GM23248 (cell line): ENCODE results near the gene CEMIP.

Experiments
- EZH2 ChIP-seq: fragments of 200-600 bp; sonication (generic); IDR thresholded peaks from 2 replicates; pipeline ENCODE4 v1.6.1; 2018; ENCODE audit warnings: antibody characterized with exemption, mild to moderate bottlenecking; ENCODE audit not compliant: insufficient read depth, poor library complexity, severe bottlenecking
- EZH2phosphoT487 ChIP-seq: fragments of 200-600 bp; sonication (generic); IDR thresholded peaks from 2 replicates; pipeline ENCODE4 v1.6.1; 2018; ENCODE audit warnings: antibody characterized with exemption, moderate library complexity, mild to moderate bottlenecking, low read depth; ENCODE audit not compliant: insufficient read depth

DNA sequence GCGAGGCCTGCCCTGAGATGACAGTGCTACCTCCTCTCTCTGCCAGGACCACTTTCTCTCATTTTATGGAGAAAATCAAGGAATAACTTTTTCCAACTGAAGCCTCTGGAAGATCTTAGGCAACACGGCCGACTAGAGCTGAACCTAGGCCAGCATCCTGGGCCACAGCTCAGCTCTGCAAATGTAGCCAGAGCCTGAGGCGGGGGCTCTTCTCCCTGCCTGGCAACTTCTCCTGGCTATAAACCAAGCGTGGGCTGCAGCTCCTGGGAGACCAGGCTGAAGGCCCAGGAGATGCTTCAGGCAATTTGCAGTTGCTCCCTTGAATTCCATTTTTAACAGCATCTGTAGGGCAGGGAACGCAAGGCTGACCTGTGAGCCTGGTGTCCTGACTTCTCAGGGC lies 74.9 kb downstream of the CEMIP start:
- no peak for TF ChIP-seq EZH2
- TF ChIP-seq EZH2phosphoT487: no peak
